HG03175 (cell line): Measurements from ENCODE around the gene GCFC2.
A peak's percentile ranks its signal among the peaks of the same experiment; 100 is the strongest.
"Not testable (repeated sequence)": the region's sequence is repeated elsewhere in the genome, so short reads cannot be mapped to it uniquely, and the experiment has no call there.

Experiments used
- ATAC-seq: cut with Tn5 transposase; IDR thresholded peaks from one replicate; pipeline ENCODE4 v1.9.1; 2021; ENCODE audit warnings: mild to moderate bottlenecking, moderate library complexity; ENCODE audit not compliant: unreplicated experiment

The GCFC2 gene

DNA sequence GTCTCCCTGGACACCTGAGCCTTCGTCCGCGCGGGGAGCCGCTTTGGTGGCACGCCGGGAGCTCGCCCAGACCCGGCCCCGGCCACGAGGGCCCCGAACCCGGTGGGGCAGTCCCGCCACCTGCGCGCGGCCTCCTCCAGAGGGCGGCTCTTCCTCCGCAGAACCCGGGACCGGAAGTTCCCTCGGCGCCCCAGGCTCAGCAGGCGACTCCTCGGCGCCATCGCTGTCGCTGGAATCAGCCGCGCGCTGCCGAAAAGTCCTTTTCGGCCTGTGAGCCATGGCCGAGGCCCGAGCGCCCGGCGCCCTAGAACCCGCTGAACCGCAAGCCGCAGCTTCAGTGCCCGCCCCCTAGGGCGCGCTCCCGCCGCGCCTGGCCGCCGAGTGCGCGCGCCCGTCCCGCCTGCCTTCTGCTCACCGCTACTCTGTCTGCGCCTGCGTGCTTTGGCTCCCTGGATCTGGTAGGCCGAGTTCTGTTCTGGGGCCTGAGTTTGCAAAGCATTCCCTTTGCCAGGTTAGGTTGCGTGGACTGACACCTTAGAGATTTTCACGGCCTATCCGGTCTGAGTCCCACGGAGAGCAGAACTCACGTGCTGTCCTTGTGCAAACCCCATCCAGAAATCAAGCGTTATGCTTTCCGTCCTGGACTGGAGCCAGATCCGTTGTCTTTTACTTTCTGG lies at the start of gene GCFC2:
Gene GCFC2, minus strand, starts transcription at position 339 of the 677 bp plus-strand sequence. Its CDS starts 60 bp downstream, at position 279.
- ATAC-seq, result peak; percentile 93

DNA sequence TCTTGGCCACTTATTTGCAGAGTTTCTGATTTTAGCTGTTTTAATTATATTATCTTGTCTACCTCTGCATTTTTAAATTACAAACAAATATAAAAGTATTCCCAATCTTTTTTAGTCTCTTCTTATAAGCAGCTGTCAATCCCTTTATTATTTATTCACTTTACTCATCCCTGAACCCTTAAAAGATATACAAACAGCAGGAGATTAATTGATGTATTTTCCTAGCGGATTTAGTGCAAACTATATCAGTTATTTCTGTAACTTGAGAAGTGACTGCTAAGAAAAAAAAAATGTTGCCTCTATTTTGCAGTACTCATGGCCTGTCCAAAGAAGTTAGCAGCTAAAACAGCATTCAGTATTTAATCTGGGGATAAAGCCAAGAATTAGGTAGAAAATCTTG lies 42.1 kb upstream of the GCFC2 start:
- no peak for ATAC-seq

DNA sequence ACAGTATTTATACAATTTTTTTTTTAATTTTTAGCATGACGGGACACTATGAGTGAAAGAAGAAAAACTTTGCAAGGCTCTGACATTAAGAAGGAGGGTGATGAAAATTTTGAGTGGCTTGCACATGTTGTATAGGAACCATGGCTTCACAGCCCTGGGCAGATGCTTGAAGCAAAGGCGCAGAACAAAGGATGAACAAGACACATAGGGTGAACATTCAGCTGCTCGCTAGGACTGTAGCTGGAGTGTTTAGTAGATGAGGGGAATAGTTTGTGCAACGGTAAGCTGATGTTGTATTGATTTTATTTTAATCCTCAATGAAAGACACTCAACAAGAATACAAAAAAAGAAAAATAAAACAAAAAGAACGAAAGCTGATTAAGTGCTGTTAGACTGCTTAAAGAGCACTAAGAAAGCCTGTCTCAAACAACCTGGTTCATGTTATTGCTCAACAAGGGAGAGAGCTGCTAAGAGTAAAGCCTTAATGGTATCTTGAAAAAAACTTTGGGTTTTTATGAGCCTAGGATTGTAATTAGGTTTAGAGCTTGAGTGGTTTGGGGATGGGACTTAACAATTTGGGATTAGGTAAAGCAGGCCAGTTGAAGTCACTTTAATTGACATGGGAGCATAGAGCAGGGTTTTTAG lies 41.2 kb upstream of the GCFC2 start:
- no peak for ATAC-seq

DNA sequence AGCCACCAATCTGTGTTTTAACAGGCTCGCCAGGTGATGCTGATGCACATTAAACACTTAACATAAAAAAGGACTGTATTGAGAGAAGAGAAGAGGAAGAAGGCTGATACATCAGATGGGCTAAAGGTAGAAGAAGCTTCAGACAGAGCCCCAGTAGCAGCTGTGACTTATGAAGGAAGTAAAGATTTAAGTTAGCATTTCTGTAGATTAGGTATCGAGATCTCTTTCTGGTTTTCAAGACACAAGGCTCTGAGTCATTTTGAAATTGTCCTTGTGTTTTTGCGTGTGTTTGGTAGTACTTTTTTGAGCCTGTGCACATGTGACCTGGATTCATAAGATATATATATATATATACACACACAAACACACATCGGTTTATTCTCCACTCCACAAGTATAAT lies 40.6 kb upstream of the GCFC2 start:
- no peak for ATAC-seq

DNA sequence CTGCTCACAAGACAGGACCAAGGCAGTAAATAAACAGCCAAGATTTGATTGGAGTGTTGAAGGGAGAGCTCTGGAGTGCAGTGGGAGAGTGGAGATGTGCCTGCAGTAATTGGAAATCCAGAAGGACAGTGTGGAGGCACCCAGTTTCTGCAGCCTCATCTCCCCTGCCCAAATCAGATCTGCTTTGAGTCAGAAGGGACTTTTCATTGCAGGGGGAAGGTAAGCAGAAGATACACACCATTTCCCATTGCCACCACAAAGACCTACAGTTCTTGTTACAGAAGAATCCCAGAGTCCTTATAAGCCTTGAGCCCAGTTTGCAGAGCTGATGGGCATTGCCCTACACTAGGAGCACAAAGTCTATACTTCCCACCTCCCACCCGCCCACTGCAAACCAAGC lies 27.2 kb upstream of the GCFC2 start:
- no peak for ATAC-seq

DNA sequence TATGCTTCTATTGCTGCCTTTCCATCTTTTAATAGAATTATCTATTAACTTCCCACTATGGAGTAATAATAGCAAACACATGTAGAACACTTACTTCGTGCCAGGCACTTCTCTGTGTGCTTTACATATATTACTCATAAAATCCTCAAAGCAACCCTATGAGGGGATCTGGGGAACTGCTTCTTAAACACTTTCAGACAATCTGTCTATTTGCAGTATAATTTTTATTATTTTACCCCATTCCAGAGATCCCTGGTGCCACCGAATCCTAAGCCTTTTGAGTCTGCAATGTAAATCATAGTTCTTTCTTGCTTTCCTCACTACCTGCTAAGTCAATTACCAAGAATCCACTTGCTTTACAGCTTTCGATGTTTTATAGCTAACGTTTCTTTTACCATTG lies 25.6 kb upstream of the GCFC2 start:
- ATAC-seq, result no peak

DNA sequence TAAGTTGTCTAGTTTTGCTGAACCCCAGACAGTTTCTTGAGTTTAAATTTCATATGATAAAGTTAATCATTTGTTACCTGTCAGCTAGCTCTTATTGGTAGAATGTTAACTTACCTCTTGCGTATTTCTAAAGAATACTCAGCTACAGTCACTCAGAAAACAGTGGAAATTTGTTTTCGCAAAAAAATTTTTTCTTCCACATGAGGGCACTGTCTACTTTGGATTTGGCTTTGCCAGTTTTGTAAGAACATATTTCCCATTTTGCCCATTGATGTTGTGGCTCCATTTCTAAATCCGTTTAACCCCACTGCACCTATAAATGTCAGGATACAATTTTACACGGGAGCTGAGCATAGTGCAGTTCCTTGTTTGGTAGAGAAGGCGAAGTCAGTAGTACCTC lies 19.1 kb upstream of the GCFC2 start:
- ATAC-seq, result no peak

DNA sequence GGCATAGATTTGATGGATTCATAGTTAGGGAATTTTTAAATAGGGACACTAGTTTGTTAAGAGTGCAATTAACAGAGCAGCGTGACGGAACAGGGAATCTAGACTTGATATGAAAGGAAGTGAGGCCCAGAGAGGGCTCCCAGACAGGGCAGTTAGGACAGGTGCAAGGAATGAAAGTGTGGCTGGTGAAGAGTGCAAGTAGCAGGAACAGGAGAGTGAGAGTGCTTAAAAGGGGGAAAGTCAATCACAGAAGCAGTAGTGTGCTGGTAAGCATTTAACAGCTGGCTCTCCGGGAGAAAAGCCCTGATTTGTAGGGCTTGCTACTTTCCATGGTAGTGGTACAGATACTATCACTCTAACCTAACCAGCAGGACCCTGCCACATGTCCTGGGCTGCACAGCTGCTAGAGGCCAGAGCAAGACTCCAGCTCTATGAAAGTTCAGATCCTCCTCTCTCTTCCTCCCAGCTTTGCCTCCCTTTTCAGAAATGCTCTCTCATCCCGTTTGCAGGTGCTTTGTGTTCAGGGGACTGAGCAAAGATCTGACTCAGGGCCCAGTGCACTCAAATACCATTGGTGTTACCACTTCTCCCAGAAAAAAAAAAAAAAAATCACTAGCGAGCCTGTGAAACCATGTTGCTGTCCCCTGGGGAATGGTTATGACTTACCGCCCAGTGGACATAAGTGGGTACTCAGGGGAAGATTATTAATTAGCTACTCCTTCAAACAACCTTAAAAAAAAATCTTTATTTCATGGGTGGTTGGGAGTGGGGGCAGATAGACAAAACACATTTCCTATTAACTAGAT lies 18.1 kb upstream of the GCFC2 start:
- ATAC-seq, result no peak

DNA sequence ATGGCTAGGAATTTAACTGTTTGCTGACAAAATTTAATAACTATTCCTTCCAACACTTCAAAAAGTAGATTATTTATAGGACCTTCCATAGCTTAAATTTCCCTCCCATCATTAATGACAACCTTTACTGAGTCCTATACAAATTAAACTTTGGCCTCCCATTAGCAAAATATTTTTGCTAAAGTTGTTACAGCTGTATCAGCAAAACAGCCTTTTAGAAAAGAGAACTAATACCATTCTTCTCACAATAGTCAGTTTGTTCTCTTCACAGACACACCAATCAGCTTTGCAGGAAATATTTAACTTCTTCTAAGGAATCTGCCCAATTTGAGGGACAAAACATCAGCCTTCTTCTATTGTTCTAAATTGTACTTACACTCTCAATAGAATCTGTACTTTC lies 12.0 kb upstream of the GCFC2 start:
- ATAC-seq, result no peak

DNA sequence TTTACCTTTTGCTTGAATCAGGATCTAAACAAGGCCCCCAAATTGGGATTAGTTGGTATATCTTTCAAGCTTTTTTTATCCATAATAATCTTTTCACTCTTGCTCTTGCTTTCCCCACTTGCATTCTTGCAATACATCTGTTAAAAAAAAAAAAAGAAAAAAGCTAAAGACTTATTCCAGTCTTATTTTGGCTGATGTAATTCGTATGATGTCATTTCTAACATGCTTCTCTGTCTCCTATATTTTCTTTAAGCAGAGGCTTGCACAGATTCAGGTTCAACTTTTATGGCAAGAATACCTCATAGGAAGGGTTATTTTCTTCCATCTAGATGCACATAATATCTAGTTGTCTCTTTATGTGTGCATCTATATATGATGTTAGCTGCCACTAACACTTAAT lies 9.8 kb upstream of the GCFC2 start:
- no peak for ATAC-seq

DNA sequence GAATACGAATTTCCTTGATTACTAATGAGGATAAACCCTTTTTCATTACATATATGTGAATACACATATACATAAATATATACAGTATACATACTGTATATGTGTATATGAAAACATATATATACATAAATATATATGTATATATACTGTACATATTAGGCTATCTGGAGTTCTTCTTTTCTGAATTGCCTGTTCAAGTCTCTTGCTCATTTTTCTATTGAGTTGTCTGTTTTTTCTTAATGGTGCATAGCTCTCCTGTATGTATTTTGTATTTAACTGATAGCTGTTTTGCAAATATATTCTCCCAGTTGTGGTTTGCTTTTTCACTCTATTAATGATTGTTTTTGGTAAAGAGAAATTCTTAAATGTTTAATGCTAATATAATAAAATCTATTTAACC lies 8.9 kb upstream of the GCFC2 start:
- ATAC-seq, result no peak

DNA sequence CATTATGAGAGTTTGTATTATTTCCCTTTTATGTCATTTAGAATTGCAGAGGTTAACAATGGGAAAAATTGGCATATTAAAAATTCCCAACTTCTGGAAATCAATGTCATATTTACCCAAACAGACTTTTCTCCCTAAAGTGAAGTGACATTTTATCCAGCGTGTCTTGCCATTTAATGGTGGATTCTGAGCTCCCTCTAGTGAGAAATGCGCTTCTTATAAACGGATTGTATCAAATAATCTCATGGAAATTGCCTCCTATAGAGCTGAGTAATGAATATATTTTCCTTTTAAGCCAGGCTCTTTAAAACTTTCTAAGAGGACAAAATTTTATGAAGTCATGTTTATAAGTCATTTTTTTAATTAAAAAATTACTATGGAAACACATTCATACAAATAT lies 5.7 kb upstream of the GCFC2 start:
- ATAC-seq, result no peak

DNA sequence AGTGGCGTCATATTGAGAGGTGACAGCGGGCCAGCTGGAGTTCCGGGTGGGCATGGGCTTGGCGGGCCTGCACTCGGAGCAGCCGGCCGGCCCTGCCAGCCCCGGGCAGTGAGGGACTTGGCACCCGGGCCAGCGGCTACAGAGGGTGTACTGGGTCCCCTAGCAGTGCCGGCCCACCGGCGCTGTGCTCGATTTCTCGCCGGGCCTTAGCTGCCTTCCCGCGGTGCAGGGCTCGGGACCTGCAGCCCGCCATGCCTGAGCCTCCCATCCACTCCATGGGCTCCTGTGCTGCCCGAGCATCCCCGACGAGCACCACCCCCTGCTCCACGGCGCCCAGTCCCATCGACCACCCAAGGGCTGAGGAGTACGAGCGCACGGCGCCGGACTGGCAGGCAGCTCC lies 875 bp upstream of the GCFC2 start:
- ATAC-seq, result not testable (repeated sequence)

DNA sequence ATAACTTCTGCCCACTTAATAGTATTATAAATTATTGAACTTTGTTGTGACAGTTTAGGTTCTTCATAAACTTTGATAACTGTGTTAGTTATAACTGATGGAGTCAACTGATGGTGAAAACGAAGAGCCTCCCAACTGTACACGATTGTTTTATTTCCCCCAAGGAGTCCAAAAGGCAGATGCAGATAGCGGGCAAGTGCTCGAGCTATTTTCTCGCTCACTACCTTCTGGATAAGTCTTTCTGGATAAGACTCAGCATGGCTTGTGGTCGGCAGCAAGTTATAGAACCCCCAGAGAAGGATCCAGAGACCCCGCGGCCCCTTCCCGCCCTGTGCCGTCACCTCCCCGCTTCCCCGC lies 517 bp downstream of the GCFC2 start:
- ATAC-seq, result no peak

DNA sequence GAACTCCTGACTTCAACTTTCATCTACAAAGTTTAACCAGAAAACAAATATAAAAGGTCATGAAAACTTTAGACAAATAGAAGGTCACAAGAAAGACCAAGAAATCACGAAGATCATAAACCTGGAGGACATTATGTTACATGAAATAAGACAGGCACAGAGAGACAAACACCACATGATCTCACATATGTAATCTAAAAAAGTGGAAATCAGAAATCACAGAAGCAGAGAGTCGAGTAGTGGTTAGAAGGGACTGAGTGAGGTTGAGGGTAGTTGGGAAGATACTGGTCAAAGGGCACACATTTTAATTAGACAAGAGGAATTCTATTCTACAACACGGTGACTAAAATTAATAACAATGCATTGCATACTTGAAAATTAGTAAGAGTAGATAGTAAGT lies 1.4 kb downstream of the GCFC2 start:
- ATAC-seq, result no peak

DNA sequence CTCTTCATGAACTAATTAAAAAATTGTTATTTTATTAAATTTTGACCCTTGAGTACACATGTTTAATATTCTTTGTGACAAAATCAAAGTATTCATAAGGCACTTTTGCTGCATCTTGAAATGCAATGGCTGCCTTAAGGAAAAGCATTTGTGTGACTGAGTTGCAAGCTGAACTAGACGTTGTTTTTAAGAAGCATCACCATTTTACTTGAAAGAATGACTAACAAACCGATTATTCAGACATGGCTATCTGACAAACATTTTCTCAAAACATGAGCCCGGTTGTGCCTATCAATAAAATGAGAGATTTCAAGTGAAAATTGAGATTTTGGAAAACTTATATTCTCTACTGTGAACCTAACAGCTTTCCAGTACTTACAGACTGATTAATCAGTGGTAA lies 2.8 kb downstream of the GCFC2 start:
- no peak for ATAC-seq

DNA sequence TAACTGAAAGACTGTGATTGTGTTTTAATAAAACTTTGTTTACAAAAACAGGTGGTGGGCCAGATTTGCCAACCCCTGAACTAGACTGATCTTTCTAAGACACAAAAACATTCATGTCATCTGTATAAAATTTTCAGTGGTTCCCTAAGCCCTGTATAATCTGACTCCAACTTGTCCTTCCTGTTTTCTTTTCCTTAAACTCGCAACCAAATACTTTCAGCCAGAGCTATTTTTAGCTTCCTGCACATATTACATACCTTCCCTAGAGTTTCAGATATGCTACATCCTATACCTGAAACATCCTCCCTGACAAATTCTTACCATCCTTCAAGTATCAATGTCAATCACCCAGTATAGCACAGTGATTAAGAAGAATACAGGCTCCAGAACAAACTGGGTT lies 4.8 kb downstream of the GCFC2 start:
- ATAC-seq, result no peak

DNA sequence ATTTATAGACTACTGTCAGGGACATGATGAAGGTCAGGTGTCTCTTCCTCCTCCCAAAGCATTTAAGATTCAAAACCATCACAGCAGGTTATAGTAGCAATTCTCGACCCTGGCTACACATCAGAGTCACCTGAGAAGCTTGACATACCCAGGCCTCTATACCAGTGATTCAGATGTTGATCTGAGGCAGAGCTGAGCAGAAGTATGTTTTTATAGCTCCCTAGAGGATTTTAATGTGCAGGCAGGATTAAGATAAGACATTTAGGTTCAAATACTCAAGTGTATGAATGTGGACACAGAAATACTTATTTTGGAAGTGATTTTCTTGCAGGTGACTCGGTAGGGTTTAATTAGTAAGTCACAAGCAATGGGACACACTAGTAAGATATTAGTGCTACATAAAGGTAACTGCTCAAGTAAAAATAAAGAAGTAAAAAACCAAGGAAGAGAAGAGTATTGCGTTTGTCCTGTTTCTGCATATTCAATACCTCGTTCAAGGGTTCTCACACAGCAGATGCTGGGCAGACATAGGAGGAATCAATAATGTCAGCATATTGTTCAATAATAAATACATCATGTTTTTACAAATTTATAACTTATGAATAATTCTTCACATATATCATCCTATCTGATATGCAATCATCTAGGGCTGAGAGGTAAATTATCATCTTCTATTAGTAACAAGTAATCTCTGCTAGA lies 7.0 kb downstream of the GCFC2 start:
- no peak for ATAC-seq

DNA sequence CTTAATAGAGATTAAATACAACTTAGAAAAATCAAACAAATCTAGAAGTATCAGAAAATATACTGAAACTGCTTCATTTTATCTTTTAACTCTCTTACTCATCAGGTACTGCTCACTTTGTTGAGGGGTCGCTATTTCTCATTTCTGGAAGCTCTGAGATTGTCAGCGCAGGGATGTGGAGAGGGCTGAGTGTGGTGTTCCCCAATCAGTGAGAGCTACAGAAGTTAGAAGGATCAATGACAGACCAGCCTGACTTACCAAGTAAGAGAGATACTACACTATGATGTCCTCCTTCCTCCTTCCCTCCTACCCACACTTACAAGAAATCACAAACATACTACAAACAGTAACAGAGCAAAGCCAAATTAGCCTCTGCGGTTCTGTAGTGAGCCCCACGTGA lies 8.1 kb downstream of the GCFC2 start:
- ATAC-seq, result no peak

DNA sequence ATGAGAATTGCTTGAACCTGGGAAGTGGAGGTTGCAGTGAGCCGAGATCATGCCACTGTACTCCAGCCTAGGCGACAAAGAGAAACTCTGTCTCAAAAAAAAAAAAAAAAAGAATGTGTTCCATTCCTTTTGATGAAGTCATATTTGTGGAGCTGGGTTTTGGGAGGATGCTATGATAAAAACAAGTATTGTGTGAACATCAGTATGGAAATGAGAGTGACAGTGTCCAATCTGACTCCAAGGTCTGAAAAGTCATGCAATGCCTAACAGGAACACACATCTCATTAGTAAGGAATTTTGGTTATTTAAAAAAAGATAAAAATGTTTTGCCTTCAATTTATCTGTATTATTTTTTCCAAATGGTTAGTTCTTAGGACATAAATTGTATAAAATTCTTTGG lies 11.8 kb downstream of the GCFC2 start:
- no peak for ATAC-seq

DNA sequence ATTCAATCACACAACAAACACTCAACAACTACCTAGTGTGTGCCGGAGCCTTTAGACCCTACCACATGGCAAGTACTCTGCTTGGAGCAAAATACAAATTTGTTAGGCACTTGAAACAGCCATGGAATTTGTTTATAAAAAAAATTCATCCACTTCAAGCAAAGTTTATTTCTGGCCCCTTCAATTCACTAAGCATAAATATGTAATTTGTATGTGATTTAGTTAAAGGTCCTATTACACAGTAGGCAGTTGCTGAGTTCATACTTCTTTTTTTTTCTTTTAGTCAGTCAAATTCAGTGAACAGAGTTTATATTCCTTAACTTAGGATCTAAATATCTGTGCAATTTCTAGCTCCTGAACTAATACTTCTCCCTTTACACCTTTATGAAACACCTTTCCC lies 22.5 kb downstream of the GCFC2 start:
- no peak for ATAC-seq

DNA sequence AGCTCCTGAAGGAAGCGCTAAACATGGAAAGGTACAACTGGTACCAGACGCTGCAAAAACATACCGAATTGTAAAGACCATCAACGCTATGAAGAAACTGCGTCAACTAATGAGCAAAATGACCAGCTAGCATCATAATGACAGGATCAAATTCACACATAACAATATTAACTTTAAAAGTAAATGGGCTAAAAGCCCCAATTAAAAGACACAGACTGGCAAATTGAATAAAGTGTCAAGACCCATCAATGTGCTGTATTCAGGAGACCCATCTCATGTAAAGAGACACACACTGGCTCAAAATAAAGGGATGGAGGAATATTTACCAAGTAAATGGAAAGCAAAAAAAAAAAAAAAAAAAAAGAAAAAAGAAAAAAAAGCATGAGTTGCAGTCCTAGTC lies 27.3 kb downstream of the GCFC2 start:
- ATAC-seq, result not testable (repeated sequence)
